HEK293 (cell line): ENCODE measurements around the gene CRTC3.

ENCODE experiments used
- TCF7L2 ChIP-seq: IDR thresholded peaks from 2 replicates; pipeline ENCODE4 v1.6.1; 2011; ENCODE audit warnings: low read depth, mild to moderate bottlenecking, inconsistent platforms, low read length, moderate library complexity, borderline replicate concordance
- ZBTB20 ChIP-seq: fragments of 450-650 bp; formaldehyde crosslinking; IDR thresholded peaks from 2 replicates; pipeline ENCODE4 v1.5.1; 2016; ENCODE audit warnings: missing biosample characterization, missing genetic modification characterization
- ZFP69B ChIP-seq: fragments of 450-650 bp; formaldehyde crosslinking; IDR thresholded peaks from 2 replicates; pipeline ENCODE4 v1.5.1; 2016; ENCODE audit warnings: missing biosample characterization, missing genetic modification characterization
- ZNF214 ChIP-seq: fragments of 450-650 bp; formaldehyde crosslinking; IDR thresholded peaks from 2 replicates; pipeline ENCODE4 v1.5.1; 2017; ENCODE audit warnings: missing biosample characterization, mild to moderate bottlenecking, missing genetic modification characterization, borderline replicate concordance
- ZNF274 ChIP-seq, 2 experiments: fragments of 200-500 bp in 1 of 2; fragments of 450-650 bp in 1 of 2; sonication (Bioruptor generic) in 1 of 2; formaldehyde crosslinking in 1 of 2; IDR thresholded peaks; 2 replicates each; pipeline versions ENCODE4 v1.5.1 to v1.6.1; 2014 to 2016; ENCODE audit warnings: borderline replicate concordance in 1 of 2, inconsistent platforms in 1 of 2, low read length in 1 of 2, missing biosample characterization in 1 of 2, missing genetic modification characterization in 1 of 2
- ZNF404 ChIP-seq: fragments of 450-650 bp; formaldehyde crosslinking; IDR thresholded peaks from 2 replicates; pipeline ENCODE4 v1.5.1; 2017; ENCODE audit warnings: missing biosample characterization, missing genetic modification characterization
- ZNF624 ChIP-seq: fragments of 450-650 bp; formaldehyde crosslinking; IDR thresholded peaks from 2 replicates; pipeline ENCODE4 v1.5.1; 2017; ENCODE audit warnings: missing biosample characterization, missing genetic modification characterization
- ZNF701 ChIP-seq: fragments of 450-650 bp; formaldehyde crosslinking; IDR thresholded peaks from 2 replicates; pipeline ENCODE4 v1.5.1; 2016; ENCODE audit warnings: missing biosample characterization, missing genetic modification characterization
- TF ChIP-seq, protein P1 (sequence below): fragments of 450-650 bp; formaldehyde crosslinking; IDR thresholded peaks from 2 replicates; pipeline ENCODE4 v1.5.1; 2016; ENCODE audit warnings: missing biosample characterization, missing genetic modification characterization
- TF ChIP-seq, protein P2 (sequence below): fragments of 450-650 bp; formaldehyde crosslinking; IDR thresholded peaks from 2 replicates; pipeline ENCODE4 v1.5.1; 2016; ENCODE audit warnings: missing biosample characterization, missing genetic modification characterization
- TF ChIP-seq, protein P3 (sequence below): fragments of 450-650 bp; formaldehyde crosslinking; IDR thresholded peaks from 2 replicates; pipeline ENCODE4 v1.5.1; 2016; ENCODE audit warnings: missing biosample characterization, missing genetic modification characterization

DNA sequence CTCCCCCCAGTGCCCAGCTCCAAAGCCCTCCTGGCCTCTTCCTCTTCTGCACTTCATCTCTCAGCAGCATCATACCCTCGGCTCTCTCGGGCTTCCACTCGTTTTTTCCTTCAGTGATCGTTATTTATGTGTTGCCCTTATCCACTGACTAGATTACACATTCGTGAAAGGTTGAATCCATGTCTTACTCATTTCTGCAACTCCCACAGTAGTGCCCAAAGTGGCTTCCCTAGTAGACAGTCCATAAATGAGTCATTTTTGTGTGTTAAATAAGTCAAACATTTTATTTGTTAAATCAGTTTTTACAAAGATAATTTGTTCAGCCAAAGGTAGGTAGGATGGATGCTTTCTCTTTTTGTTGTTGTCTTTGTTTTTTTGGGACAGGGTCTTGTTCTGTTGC lies 87.4 kb downstream of the CRTC3 start:
- TF ChIP-seq ZNF404 (tag by site-specific recombination) (no peak), TCF7L2 (no peak), ZNF214 (tag by site-specific recombination) (no peak), ZNF274 (IDR thresholded peaks at IDR 0.05; ENCODE audit: low read length) (no peak), ZNF274 (tag by site-specific recombination; IDR thresholded peaks at IDR 0.05; ENCODE audit: borderline replicate concordance) (no peak), ZNF701 (tag by site-specific recombination) (no peak), ZBTB20 (no peak), ZFP69B (tag by site-specific recombination) (no peak), ZNF624 (tag by site-specific recombination) (no peak)
- TF ChIP-seq, protein P1, sequence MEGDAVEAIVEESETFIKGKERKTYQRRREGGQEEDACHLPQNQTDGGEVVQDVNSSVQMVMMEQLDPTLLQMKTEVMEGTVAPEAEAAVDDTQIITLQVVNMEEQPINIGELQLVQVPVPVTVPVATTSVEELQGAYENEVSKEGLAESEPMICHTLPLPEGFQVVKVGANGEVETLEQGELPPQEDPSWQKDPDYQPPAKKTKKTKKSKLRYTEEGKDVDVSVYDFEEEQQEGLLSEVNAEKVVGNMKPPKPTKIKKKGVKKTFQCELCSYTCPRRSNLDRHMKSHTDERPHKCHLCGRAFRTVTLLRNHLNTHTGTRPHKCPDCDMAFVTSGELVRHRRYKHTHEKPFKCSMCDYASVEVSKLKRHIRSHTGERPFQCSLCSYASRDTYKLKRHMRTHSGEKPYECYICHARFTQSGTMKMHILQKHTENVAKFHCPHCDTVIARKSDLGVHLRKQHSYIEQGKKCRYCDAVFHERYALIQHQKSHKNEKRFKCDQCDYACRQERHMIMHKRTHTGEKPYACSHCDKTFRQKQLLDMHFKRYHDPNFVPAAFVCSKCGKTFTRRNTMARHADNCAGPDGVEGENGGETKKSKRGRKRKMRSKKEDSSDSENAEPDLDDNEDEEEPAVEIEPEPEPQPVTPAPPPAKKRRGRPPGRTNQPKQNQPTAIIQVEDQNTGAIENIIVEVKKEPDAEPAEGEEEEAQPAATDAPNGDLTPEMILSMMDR (tag by site-specific recombination): no peak
- TF ChIP-seq, protein P2, sequence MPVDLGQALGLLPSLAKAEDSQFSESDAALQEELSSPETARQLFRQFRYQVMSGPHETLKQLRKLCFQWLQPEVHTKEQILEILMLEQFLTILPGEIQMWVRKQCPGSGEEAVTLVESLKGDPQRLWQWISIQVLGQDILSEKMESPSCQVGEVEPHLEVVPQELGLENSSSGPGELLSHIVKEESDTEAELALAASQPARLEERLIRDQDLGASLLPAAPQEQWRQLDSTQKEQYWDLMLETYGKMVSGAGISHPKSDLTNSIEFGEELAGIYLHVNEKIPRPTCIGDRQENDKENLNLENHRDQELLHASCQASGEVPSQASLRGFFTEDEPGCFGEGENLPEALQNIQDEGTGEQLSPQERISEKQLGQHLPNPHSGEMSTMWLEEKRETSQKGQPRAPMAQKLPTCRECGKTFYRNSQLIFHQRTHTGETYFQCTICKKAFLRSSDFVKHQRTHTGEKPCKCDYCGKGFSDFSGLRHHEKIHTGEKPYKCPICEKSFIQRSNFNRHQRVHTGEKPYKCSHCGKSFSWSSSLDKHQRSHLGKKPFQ (tag by site-specific recombination): no peak
- TF ChIP-seq, protein P3, sequence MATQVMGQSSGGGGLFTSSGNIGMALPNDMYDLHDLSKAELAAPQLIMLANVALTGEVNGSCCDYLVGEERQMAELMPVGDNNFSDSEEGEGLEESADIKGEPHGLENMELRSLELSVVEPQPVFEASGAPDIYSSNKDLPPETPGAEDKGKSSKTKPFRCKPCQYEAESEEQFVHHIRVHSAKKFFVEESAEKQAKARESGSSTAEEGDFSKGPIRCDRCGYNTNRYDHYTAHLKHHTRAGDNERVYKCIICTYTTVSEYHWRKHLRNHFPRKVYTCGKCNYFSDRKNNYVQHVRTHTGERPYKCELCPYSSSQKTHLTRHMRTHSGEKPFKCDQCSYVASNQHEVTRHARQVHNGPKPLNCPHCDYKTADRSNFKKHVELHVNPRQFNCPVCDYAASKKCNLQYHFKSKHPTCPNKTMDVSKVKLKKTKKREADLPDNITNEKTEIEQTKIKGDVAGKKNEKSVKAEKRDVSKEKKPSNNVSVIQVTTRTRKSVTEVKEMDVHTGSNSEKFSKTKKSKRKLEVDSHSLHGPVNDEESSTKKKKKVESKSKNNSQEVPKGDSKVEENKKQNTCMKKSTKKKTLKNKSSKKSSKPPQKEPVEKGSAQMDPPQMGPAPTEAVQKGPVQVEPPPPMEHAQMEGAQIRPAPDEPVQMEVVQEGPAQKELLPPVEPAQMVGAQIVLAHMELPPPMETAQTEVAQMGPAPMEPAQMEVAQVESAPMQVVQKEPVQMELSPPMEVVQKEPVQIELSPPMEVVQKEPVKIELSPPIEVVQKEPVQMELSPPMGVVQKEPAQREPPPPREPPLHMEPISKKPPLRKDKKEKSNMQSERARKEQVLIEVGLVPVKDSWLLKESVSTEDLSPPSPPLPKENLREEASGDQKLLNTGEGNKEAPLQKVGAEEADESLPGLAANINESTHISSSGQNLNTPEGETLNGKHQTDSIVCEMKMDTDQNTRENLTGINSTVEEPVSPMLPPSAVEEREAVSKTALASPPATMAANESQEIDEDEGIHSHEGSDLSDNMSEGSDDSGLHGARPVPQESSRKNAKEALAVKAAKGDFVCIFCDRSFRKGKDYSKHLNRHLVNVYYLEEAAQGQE: no peak
